GM11168 (cell line): Measurements from ENCODE around the gene BORCS6.

Source experiments
- in situ Hi-C: fragments of 300-500 bp; cut with MboI; formaldehyde crosslinking; loops from one replicate; pipeline ENCODE4 v1.12.0; 2022; ENCODE audit warnings: low sequenced_read_pairs; ENCODE audit not compliant: unreplicated experiment

The BORCS6 gene

DNA sequence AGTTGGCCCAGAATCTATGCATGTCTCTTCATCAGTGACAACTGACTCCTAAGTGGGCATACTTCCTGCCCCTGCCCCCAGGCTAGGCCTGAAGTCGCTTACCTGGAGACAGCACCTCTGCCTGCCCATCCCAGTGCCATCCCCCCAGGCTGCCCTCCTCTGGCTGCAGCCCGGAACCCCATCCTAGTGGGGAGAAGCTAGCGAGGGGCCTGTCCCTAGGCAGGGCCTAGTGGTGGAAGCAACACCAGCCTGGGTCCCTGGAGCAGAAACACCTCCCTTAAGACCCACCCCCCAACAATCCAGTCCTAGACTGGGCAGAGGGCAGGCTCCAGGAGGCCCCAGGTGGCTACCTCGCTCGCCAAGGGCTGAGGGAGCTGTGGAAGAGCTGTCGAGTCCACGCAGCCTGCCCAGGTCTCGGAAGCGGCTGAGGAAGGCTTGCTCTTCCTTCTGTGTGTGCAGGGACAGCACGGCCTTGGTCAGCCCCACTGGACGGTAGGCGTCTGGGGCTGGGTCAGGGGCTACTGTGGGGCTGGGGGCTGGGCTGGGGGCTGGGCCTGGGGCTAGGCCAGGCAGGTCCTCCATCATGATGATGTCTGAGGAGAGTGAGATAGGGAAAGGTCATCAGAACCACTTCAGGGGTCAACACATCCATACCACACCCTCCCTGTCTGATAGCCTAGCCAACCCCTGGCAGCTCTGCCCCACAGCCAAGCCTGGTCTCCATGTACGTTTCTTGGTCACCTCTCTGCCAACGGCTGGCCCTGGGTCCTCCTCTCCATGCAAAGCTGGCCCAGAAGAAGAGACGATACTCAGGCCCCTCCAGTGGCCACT lies 45.4 kb downstream of the BORCS6 start:
- in situ Hi-C loops = no loop called here

DNA sequence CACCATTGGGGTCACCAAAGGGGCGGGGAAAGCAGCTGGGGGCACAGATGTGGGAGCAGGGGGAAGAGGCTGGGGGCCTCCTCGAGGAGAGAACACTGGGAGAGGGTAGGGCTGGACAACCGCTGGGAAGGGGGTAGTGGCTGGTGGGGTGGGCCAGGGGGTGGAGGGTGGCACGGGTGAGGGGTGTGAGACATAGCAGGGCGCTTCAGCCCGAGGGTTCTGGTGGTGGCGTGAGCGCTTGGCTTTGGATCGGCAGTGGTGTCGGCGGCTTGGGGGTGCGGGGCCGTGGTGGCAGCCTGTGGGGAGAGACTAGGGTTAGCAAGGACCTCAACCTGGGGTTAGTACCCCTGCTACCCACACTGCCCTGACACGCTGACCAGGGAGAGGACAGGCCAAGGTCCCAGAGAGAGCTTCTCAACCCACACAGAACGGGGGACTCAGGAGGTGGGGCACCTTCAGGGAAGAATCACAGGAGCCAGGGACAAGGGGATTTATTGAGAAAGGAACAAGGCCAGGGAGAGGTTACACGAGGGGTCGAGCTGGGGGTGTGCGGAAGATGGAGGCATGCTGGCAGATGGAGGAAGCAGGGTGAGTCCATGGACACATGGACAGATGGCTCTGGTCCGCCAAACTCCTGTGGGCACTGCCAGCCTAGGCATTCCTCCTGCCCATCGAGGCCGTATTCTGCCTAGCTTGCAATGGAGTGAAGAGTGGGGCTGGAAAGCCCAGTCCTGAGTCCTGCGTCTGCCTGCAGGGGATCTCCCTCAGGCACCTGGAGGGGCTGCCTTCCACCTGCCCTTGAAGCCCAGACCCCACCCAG lies 46.2 kb downstream of the BORCS6 start:
- in situ Hi-C loops = no loop called here

DNA sequence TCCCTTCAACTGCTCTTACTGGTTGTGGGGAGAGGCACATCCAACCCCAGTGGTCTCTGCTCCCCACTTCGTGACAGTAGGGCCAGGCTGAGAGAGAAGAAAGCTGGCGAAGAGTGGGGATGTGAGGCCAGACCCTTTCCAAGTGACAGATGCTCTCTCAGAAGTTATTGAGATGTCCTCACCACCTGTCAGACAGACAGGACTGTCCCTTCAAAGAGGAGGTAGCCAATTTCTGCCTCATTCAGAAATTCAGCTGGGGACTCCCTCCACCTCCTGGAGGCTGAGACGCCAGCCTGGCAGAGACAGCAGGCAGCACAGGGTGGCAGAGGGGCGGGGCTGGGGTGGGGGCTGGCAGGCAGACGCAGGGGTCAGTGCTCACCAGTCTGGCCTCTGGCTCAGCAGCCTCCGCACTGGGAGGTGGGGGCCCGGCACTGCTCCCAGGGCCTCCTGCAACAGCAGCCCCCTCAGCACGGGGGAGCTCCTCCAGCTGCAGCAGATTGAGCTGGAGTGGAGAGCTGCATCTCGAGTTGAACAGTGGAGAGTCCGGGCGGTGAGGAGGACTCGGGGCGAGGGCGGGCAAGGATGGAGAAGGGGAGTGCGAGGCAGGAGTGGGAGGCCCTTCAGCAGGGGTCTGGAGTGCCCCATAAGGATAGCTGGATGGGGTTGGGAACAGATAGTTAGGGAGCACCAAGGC lies 46.9 kb downstream of the BORCS6 start:
- in situ Hi-C loops = no loop called here

DNA sequence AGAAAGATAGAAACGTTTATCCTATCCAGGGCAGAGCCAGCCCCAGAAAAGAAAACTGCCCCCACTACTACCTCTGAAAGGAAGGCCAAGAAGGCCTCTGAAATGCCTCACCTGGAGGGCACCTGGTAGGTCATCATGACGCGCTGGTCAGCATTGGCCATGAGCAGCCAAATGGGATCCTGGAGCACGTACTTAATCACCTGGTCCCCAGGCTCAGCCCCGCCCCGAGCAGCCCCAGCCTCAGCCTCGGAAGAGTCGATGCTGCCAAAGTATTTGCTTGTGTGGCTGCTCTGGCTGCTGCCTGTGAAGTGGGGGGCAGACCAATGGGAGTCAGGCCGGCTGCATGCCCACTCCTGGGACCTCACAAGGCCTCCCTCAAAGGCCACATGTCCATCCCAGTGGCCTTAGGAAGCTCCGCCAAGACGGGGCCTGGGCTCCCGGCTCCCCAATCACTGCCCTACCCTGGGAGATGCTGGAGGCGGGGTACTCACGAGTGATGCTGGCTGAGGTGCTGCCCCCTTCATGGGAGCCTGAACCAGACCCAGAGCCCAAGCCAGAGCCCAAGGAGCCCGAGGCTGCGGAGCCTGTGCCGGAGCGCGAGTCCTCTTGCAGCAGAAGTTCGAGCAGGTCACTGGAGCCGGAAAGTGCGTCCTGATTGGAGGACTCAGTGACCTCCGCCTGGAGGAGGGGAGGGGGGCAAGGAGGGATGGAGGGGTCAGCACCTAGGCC lies 47.7 kb downstream of the BORCS6 start:
- in situ Hi-C loops = no loop called here

DNA sequence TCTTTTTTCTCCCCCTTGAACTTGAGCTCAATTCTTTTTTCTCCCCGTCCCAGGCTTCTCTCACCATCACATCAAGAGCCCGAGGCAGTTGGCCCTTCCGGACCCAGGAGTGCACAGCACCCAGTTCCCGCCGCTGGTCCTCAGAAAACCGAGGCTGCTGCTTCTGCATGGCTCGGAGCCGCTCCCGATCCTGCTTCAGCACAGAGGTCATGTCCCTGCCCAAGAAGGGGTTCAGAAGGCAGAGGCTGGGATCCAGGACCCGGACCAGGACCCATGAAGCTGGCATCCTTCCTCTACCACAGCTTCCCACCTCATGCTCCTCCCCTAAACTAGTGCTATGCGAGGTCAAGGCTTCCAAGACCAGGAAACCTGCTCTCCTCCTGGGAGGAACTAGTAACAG lies 48.2 kb downstream of the BORCS6 start:
- in situ Hi-C loops = no loop called here

DNA sequence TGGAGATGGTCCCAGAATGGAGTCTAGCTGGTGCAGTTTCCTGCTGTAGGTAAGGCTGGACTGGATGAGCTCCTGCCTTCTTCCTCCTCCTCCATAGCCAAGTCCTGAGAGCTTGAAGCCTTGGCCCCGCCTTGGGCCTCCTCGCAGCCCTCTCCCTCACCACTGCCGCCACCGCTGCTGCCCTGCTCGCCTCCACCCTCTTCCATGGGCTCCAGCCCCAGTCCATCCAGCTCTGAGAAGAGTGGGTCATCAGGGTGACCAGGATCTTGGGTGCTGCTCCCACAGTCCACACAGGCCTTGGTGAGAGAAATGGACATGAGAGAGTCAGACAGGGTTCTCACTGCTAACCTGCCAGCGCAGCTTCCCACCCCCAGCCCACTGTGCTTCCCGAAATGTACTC lies 48.9 kb downstream of the BORCS6 start:
- in situ Hi-C loops = no loop called here

DNA sequence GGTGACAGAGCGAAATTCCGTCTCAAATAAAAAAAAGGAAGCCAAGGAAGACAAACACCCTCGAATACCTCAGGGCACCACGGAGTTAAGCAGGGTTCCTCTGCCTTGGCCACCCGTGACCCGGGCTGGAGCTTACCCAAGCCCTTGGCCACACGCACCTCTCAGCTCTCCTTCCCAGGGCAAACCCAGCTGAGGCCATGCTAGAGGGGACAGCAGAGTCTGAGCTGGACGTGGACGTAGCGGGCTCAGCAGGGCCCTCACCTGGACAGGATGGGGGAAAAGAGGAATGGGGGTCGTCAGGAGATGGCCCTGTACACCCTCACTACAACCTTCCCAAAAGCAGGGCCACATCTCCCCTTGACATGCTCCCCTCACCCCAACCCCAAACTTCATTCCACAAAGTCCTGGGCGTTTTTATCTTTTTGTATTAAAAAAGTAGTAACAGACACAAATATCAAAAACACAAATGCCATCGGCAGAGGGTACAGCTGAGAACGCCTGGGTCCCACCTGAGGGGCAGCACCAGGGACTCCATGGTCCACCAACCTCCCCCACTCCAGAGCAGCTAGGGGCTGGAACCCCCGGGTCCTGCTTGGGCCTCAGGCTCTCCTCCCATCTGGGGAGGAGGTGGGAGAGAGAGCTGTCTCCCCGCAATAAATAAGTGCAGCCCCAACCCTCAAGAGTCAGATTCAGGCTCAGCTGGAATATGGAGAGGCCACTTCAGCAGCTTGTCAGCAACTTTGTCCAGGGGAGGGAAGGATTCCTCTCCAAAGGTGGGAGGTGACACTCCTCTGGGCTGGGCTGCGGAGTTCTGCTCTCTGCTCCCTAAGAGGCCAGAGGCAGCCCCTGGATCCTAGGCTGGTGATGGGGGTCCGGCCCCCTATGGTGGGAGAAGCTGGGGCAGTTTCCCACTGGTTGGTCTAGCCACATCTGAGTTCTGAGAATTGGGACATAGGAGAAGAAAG lies 49.6 kb downstream of the BORCS6 start:
- in situ Hi-C loops = no loop called here

DNA sequence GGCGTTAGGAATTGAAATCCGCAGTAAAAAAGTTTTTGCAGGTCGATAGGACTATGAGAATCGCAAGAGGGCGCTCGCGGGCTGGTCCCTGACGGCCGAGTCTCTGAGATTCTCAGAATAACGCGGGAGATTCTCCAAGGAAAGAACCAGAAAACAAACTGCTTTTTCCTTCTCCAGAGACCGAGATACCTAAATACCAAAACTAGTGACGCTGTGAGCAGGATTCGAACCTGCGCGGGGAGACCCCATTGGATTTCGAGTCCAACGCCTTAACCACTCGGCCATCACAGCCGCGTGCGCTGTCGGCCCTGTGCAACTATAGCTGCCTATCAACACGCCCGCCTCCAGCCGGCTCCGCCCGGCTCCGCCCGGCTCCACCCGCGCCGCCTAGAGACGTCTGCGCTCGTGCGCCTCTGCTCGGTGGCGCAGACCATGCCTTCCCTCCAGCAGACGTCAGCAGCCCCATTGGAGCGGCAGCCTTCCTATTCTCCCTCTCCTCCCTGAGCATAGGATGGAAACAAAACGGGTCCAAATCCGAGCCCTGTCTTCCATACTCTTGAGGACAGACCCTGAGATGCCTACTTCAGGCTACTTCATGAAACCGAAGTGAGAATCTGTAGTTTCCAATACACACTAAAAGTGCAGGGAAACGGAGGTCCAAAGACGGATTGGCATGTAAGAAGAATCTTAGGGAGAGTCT lies 51.2 kb downstream of the BORCS6 start:
- in situ Hi-C loops = no loop called here

DNA sequence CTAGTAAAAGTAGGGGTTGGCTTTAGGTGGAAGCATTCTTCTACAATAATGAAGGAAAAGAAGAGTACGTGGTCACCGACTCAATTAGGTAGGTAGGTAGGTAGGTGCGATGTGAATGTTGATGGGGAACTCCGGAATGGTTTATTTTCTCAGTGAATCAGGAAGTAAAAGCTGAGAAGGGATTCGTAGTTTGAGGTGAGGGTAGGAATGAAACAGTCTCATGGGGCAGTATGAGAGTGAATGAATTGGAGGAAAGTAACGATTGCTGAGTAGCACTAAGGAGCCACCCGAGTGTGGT lies 51.7 kb downstream of the BORCS6 start:
- in situ Hi-C loops = no loop called here
